Measurements from ENCODE around the gene EVI2A.

GRCh38 chr17:31279401-31279800 lies 42.0 kb downstream of the EVI2A start:
- TF ChIP-seq CTCF (IDR thresholded peaks at IDR 0.05; ENCODE audit: low read depth, low read length) (no peak), EZH2phosphoT487 (IDR thresholded peaks at IDR 0.05; ENCODE audit: low read depth) (no peak)

Measured in OCI-LY3 (cell line).